Loucy (cell line): ENCODE data around the gene TNP2.

Experiments
- H2AFZ ChIP-seq: fragments of 200-600 bp; sonication (generic); 2 replicates; pipeline ENCODE4 v1.6.0; 2016; ENCODE audit warnings: antibody characterized with exemption, mild to moderate bottlenecking, low read length, moderate library complexity
- H3F3A ChIP-seq: fragments of 200-600 bp; 2 replicates; pipeline ENCODE4 v1.6.0; 2016; ENCODE audit warnings: antibody characterized with exemption, low read depth, mild to moderate bottlenecking
- H3K27me3 ChIP-seq: fragments of 200-600 bp; sonication (generic); 2 replicates; pipeline ENCODE4 v1.6.1; 2014; ENCODE audit warnings: low read length, mild to moderate bottlenecking; ENCODE audit not compliant: insufficient read depth, poor library complexity, severe bottlenecking
- H3K36me3 ChIP-seq: fragments of 200-600 bp; sonication (generic); 2 replicates; pipeline ENCODE4 v1.6.1; 2016; ENCODE audit warnings: low read length; ENCODE audit not compliant: insufficient read depth
- H3K4me1 ChIP-seq: fragments of 200-600 bp; sonication (generic); 2 replicates; pipeline ENCODE4 v1.5.1; 2014; ENCODE audit warnings: low read length, mild to moderate bottlenecking; ENCODE audit not compliant: insufficient read depth, poor library complexity, severe bottlenecking
- H3K4me2 ChIP-seq: fragments of 200-600 bp; sonication (generic); 2 replicates; pipeline ENCODE4 v1.6.0; 2014; ENCODE audit warnings: antibody characterized with exemption, low read length, low read depth, mild to moderate bottlenecking; ENCODE audit not compliant: poor library complexity, severe bottlenecking
- H3K4me3 ChIP-seq: fragments of 200-600 bp; sonication (generic); 2 replicates; pipeline ENCODE4 v1.5.1; 2014; ENCODE audit warnings: low read length, mild to moderate bottlenecking, mixed read lengths; ENCODE audit not compliant: poor library complexity, severe bottlenecking
- H3K79me2 ChIP-seq: fragments of 200-600 bp; sonication (generic); 2 replicates; pipeline ENCODE4 v1.6.1; 2014; ENCODE audit warnings: low read length; ENCODE audit not compliant: insufficient read depth
- H3K9ac ChIP-seq: fragments of 200-600 bp; sonication (generic); 2 replicates; pipeline ENCODE4 v1.6.0; 2014; ENCODE audit warnings: mild to moderate bottlenecking, low read depth, low read length, moderate library complexity; ENCODE audit not compliant: poor library complexity, severe bottlenecking
- H3K9me2 ChIP-seq: fragments of 200-600 bp; sonication (generic); replicated peaks from 2 replicates; pipeline ENCODE4 v1.6.1; 2016; ENCODE audit warnings: low read depth, low read length, mixed read lengths
- H3K9me3 ChIP-seq: fragments of 200-600 bp; sonication (generic); 2 replicates; pipeline ENCODE4 v1.6.1; 2014; ENCODE audit warnings: mild to moderate bottlenecking, antibody characterized with exemption, low read length, low read depth; ENCODE audit not compliant: insufficient read depth
- H4K20me1 ChIP-seq: fragments of 200-600 bp; sonication (generic); 2 replicates; pipeline ENCODE4 v1.6.0; 2014; ENCODE audit warnings: antibody characterized with exemption, low read length, mild to moderate bottlenecking; ENCODE audit not compliant: insufficient read depth, poor library complexity, severe bottlenecking
- CTCF ChIP-seq: fragments of 200-600 bp; sonication (generic); conservative IDR thresholded peaks from 2 replicates; pipeline ENCODE4 v1.5.1; 2014; ENCODE audit warnings: mild to moderate bottlenecking, antibody characterized with exemption, low read length
- EZH2phosphoT487 ChIP-seq: fragments of 200-600 bp; IDR thresholded peaks from 2 replicates; pipeline ENCODE4 v1.6.1; 2018; ENCODE audit warnings: antibody characterized with exemption, mild to moderate bottlenecking, moderate library complexity, borderline replicate concordance

The TNP2 gene

GRCh38 chr16:11219178-11219577 lies 49.9 kb downstream of the TNP2 start:
- H3K9me2 ChIP-seq: no peaks in the 10 kb centered on the region
- no peak overlapping the region for H3K4me3 ChIP-seq
- H2AFZ ChIP-seq: no peak overlapping the region
- no peaks in the 10 kb centered on the region for H3K9me3 ChIP-seq
- no peaks in the 10 kb centered on the region for H3K4me1 ChIP-seq
- TF ChIP-seq CTCF (no peak), EZH2phosphoT487 (no peak)
- H3K36me3 ChIP-seq: no peaks in the 10 kb centered on the region
- no peak overlapping the region for H3K4me2 ChIP-seq
- H4K20me1 ChIP-seq: no peaks in the 10 kb centered on the region
- H3K9ac ChIP-seq: no peak overlapping the region
- H3K27me3 ChIP-seq: no peaks in the 10 kb centered on the region
- no peaks in the 10 kb centered on the region for H3F3A ChIP-seq
- no peaks in the 10 kb centered on the region for H3K79me2 ChIP-seq

- Histone ChIP-seq H3K9me3 (no peaks in the 10 kb centered on the region), H3K4me1 (no peaks in the 10 kb centered on the region), H2AFZ (no peak overlapping the region), H4K20me1 (no peaks in the 10 kb centered on the region), H3K4me2 (no peak overlapping the region), H3K9me2 (no peaks in the 10 kb centered on the region), H3K4me3 (no peak overlapping the region), H3F3A (no peaks in the 10 kb centered on the region), H3K27me3 (no peaks in the 10 kb centered on the region), H3K9ac (no peak overlapping the region), H3K79me2 (no peaks in the 10 kb centered on the region), H3K36me3 (no peaks in the 10 kb centered on the region)
- TF ChIP-seq EZH2phosphoT487: no peak
- peak; percentile 56 for TF ChIP-seq CTCF
These were observed 50.5 kb downstream of the TNP2 start for GRCh38 chr16:11218604-11218962.
